HK-2 (cell line): ENCODE measurements around the gene NAA40.

Experiments
- DNase-seq: peaks from one replicate; pipeline ENCODE4 v3.0.0-alpha.2; 2018; ENCODE audit not compliant: unreplicated experiment

NAA40 gene

GRCh38 chr11:63938479-63939396, at the start of gene NAA40:
Gene NAA40, plus strand, starts transcription at chr11:63939002. Its CDS starts 95 bp downstream, at chr11:63939097.
- peak; percentile 94 for DNase-seq

GRCh38 chr11:63889344-63889743, 49.5 kb upstream of the NAA40 start:
- DNase-seq, result no peak

DNA sequence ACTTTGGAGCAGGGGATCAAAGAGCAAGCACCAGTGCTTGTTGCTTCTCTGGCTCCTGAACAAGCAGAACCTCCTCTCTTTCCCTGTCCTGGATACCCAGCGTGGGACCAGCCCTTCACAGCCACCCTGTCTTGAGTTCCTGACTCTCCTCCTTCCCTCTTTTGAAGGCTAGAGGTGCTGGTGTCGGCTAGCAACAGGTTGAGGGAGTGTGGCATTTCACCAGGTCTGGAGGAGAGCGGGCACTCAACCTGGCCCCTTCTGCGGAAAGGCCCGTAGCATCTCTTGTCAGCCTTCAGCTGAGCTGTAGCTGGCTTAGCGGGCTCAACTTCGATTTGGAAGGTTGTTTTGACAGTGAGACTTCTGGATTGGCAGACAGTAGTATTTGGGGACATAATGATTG, 48.4 kb upstream of the NAA40 start:
- no peak for DNase-seq

GRCh38 chr11:63892228-63892627, 46.6 kb upstream of the NAA40 start:
- no peak for DNase-seq

- DNase-seq, result no peak
Observed at GRCh38 chr11:63893355-63893754, 45.4 kb upstream of the NAA40 start.

GRCh38 chr11:63896071-63896470, 42.7 kb upstream of the NAA40 start:
- no peak for DNase-seq

DNA sequence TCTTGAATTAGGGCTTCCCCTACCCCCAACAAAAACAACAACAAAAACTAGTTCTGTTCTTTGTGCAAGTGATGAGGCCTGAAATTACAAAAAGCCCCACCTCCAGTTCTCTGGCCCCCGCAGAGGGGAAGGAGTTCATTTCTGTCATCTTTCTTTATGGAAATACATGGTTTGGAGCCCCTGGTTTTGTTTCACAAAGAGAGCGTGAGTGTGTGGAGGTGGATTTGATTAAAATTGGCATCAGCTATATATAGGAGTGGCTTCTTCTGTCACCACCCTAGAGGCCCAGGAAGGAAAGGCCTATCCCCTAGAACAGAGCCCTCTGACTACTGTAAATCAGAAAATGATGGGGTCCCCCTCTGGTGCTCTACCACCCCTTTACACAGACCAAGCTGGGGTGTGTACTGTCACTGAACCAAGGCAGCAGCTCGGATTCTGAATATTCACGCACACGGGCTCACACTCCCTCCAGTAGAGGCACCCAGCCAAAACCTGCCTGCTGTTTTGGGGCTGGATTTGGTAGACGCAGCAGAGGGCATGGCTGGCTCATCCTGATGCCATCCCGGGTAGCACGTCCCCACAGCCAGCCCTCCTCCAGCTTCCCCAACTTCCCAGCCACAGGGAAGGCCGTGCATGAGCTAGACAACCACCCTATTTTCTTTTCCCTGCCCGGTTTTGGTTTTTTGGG, 41.2 kb upstream of the NAA40 start:
- no peak for DNase-seq

- no peak for DNase-seq
Observed at GRCh38 chr11:63901660-63902059, 37.1 kb upstream of the NAA40 start.

GRCh38 chr11:63903884-63904283, 34.9 kb upstream of the NAA40 start:
- DNase-seq, result no peak

DNA sequence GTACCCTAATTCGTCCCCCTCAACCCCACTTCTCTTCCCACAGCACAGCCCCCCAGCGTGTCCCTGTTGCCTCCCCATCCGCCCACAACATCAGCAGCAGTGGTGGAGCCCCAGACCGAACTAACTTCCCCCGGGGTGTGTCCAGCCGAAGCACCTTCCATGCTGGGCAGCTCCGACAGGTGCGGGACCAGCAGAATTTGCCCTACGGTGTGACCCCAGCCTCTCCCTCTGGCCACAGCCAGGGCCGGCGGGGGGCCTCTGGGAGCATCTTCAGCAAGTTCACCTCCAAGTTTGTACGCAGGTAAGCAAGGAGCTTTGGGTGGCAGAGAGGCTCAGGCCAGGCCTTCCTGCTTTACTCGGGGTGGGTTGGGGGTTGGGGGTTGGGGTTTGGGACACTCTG, 34.1 kb upstream of the NAA40 start:
- DNase-seq, result no peak

DNA sequence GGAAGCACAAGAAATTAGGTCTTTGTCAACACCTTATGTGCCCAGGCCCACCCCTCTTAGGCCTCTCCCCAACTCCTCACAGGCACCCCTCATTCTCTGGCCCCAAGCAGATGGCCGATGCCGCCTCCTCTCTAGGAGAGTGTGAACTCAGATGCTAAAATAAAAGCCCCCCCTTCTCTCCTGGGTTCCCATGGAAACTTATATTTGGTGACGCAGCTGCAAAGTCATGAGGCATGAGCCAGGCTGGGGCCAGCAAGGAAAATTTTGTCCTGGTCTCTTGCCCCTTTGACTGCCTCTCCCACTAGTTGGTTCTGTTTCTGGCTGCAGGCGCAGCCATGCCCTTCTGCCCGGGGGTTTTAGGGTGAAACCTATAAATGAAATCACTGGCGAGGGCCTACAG, 33.6 kb upstream of the NAA40 start:
- no peak for DNase-seq

DNA sequence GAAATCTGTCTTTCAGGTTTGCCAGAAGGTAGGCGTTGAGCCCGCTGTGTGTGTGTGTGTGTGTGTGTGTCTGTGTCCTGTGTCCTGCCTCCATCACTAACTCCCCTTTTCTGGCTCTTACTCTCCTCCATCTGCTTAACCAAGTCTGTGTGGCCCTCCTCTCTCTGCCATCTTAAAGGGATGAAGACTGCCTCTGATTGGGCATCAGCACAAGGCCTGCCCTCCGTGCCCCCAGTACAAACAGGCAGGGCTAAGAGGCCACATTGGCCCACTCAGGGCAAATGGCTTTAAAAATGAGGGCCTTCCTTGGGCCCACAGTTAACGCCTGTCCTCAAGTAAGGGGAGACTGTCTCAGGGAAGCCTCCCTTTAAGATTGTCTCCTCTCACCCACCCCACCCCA, 32.7 kb upstream of the NAA40 start:
- no peak for DNase-seq

DNA sequence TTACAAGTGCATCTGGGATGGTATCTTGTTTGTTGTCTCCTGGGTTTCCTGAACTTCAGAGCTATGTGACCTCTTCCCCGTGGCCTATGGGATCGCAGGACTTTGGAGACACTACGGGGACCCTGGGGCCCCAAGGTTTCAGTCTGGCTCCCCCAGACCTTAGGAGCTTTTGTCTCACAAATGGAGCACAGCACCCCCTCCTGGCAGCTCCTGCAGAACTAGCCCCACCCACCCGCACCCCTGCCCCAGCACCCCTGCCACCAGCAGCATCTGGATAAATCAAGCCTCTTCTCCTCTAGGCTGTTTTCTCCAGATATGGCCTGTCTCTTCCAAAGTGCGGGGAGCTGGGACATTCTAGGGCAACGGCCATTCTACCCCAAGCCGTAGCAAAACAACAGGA, 32.2 kb upstream of the NAA40 start:
- no peak for DNase-seq

DNA sequence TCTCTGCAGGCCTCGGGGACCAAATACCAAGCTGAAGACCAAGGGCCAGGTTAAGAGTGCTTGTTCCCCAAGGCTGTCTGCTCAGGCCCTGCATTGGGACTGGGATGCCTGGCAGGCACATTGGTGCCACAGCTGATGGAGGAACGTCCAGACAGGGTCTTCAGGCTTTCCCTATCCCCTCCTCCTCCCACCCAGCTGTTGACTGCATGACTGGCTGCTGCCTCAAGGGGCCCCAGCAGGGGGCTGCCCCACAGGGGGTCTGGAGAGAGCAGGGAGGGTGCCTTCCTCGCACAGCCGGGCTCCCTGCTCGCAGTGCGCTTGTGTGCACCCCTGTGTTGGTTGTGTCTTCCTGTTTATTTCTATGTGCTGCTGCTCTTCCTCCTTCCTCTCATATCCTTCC, 31.7 kb upstream of the NAA40 start:
- DNase-seq, result no peak

GRCh38 chr11:63907808-63908530, 30.8 kb upstream of the NAA40 start:
- DNase-seq, result no peak

- DNase-seq, result no peak
Observed at GRCh38 chr11:63908631-63909401, 30.0 kb upstream of the NAA40 start.

GRCh38 chr11:63909591-63910506, 29.0 kb upstream of the NAA40 start:
- no peak for DNase-seq

- DNase-seq, result no peak
Observed at GRCh38 chr11:63910675-63911074, 28.1 kb upstream of the NAA40 start.

DNA sequence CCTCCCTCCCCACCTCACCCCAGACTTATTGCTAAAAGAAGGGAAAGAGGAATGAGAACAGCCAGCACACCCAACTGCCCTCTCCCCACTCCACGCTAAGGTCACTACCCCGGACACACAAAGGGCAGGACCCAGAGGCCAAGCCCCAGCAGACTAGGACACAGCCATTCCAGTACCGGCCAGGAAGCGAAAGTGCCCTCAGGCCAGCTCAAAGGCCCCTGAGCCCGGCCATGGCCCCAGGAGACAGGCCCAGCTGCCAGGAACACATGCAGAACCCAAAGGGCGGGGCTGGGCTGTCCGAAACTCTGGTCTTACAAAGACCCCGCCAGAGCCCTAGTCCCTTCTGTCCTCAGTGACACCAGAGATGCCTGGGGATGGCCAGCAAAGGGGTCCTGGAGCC, 27.4 kb upstream of the NAA40 start:
- DNase-seq, result no peak

DNA sequence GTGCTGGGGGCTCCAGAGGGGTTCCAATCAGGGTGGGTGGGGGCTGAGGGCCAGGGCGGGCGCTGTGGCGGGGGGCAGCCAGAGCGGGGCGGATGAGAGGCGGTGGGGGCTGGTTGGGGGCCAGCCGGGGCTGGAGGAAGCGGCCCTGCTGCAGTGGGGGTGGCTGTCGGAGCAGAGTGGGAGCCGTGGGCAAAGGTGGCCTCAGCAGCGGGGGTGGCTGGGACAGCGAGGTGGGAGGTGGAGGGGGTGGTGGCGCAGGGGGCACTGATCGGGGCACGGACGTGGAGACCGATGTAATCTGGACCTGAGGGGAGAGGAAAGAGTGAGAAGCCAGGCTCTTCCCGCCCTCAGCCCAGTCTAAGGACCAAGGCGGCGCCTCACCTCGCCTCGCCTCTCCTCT, 26.9 kb upstream of the NAA40 start:
- DNase-seq, result no peak

- DNase-seq, result no peak
Observed at GRCh38 chr11:63912678-63913077, 26.1 kb upstream of the NAA40 start.
